Fibroblast of skin of abdomen (primary cell): ENCODE results near the gene OTOF. TPM values are rescaled to one million over a fixed set of nuclear protein-coding genes. Genes with fewer than 3 reads are reported as not detected.

Experiments
- DNase-seq: peaks from one replicate; pipeline ENCODE4 v3.0.0-alpha.2; 2013
- polyA plus RNA-seq, 2 experiments: library from polyadenylated mRNA; unstranded; fragments of 120-200 nt; gene quantifications; one replicate each; pipeline ENCODE4 v1.2.1, GENCODE V29; 2013; ENCODE audit not compliant: insufficient read length in 2 of 2

OTOF gene
- polyA plus RNA-seq (2013, experiment 1 of 2; ENCODE audit: insufficient read length), result 0.19 TPM
- 0.07 TPM for polyA plus RNA-seq (2013, experiment 2 of 2; ENCODE audit: insufficient read length)

DNA sequence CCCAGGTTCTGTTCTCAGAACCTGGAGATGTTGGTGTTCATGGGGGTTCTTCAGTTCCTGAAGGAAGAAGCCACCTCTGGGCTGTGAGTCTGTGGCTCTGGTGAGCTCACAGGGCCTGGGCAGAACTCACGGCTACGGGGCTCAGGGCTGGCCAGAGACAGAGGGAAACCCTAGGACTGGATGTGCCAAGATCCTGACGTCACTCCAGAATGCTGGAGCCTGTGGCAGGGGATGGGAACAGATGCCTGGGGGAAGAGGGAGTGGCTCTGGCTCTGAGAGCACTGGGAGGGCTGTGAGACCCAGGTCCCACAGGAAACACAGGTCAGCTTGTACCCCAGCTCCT lies at the start of gene OTOF:
TSS of gene OTOF (minus strand) at position 214 of the 343 bp plus-strand sequence.
- peak; percentile 46 for DNase-seq

DNA sequence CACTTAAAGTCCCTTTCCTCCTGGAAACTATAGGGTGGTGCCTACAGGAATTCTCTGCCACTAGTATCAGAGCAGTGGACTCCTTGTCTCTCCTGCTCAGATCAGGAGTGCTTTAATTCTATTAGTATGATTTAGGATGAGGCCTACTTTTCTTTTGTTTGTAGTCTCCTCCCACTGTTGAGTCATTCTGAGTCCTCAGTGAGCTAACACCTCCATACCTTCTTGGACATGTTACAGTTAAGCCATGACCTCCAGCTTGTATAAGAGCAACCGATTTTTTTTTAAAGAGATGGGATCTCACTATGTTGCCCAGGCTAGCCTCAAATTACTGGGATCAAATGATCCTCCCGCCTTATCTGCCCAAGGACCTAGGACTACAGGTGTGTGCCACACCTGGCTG lies 48.7 kb upstream of the OTOF start:
- DNase-seq, result no peak

DNA sequence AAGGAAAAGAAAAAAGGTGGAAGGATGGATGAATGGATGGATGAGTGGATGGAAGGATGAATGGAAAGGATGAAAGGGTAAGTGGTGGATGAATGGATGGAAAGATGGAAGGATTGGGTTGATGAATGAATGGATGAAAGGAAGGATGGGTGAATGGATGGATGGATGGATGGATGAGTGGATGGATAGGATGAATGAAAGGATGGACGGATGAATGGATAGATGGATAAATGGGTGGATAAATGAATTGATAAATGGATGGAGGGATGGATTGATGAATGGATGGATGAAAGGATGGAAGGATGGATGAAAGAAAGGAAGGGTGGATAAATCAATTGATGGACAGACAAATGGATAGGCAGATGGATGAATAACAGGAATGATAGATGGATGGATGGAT lies 48.2 kb upstream of the OTOF start:
- DNase-seq, result no peak

DNA sequence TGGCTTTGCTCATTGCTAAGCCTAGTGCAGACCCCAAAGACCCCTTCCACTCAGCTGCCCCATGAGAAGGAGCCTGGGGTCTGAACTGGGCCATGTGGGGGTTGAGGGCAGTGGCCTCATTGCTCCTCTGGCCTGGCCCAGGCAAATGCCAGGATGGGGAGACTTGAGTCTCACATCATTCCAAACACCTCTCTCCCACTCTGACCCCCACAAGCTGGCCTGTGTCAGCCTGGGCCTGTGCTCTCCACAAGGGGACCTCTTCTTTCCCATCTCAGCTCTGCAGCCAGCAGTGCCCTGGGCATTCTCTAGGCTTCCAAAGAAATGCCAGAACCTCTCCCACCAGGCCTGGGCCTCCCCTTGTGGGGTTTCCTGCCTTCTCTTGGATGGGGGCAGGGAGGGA lies 45.8 kb upstream of the OTOF start:
- no peak for DNase-seq

DNA sequence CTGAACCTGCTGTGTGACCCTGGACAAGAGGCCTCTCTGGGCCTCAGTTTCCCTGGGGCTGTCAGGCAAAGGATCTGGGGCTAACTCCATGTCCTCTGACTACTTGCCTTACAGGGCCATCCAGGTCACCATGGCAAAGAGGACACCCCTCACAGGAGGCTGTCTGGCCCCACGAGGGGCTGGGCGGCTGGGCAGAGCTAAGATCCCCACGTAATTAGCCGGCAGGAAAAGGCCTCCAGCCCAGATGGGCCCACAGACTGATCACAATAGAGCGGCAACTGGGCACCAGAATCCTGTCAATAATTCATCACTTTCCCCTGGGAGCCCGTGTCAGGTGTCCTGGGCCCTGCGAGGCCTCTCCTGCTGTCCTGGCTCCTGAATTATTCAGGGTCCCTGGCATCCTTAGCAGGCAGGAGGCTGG lies 44.8 kb upstream of the OTOF start:
- no peak for DNase-seq

DNA sequence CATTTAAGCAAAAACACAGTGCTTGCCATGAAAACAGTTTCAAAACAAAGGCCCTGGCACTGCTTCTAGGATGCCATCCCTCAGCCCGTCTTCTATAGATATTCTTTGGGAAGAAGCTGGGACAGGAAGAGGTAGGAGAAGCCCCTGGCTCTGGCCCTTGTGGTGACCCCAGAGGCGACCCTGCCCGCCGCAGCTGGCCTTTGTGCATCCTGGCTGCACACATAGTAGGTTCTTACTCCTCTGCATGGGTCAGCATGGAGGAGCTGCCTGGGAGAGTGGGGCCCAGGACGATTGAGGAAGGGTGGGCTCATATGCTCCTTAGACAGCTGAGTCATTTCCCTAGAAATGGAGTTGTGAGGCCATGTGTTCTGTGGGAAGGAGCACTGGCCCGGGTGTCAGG lies 44.4 kb upstream of the OTOF start:
- DNase-seq, result no peak

DNA sequence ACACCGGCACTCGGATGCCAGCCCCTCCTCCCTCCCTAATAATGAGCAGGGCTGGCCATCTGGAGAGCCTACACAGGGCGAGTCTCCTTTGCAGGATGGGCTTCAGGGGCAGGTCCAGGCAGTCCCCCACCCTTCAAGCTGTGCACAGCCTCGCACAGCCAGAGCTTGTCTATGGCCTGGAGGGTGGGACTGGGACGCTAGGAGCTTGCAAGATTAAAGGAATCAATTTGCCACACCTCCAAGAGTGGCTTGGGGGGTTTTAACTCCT lies 43.9 kb upstream of the OTOF start:
- DNase-seq, result no peak

DNA sequence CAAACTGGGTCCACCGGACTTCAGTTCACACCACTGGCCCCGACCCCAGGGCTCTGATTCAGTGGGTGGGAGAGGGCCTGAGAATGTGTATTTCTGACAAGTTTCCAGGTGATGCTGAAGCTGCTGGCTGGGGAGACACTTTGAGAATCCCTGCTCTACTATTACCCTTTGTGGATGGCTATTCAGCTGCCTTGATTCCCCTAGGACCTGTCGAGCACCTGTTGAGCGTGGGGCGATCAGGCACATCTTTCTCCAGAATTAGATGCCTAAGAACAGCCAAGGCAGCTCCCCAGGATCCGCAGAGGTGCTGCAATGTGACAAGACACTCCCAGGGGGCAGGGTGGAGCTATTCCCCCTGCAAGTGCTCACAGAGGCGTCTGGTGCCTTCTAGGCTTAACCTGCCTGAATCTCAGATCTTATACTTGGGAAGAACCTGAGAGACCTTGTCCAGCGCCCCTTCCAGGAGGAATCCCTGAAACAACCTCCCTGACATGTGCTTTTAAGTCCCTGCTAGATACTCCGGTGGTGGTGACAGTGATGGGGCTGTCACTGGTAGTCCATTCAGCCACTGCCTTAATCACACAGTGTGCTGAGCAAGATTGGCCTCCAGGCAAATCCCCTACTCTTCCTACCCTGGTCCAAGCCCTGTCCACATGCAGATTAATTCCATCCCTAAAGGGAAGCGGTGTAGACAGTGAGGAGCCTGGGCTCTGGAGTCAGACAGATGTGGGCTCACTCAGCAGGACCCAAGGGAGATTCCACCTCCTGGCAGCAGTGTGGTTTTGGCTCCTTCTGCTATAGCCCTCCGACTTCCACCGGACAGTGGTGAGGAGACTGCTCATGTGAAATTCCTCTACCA lies 43.4 kb upstream of the OTOF start:
- DNase-seq, result no peak

DNA sequence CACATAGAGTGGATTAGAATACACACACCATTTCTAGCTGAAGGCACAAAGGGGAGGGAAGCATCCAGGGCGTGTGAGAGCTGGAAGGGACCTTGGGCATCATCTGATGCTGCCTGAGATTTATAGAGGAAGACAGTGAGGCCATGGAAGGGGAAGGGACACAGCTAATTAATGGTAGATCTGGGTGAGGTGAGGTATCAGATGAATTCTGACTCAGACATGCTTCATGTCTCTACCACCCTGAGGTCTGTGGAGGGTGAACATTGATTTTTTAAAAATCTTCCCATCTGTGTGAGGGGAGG lies 42.2 kb upstream of the OTOF start:
- DNase-seq, result no peak

DNA sequence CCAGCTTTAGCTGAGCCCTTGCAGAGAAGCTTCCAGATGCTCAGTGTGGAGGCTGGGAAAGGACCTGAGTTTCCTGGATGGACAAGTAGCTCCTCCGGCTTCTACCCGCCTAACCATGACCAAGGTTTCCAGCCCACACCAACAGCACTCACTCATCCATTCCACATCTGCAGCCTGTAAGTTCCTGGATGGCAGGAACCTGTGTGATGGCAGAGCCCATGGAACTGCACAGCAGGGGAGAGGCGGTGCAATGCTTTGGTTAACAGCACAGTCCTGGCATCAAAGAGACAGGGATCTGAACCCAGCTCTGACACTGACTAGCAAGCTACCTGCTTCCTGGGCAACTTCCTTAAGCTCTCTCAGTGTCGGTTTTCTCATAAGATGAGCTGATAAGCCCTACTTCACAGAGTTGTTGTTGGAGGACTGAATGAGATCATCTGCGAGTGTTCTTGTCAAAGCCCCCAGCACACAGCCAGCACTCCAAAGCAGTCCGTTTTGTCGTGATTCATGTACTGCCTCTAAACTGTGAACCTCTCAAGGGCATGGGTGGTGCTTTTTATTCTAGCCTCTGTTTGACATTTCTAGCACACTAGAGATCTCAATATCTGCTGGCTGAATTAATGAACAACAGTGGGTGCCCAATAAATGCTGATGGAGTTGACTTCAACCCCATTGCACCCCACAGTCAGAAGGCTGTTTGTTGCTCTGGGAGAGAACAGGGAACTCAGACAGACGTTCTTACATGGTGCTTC lies 41.6 kb upstream of the OTOF start:
- no peak for DNase-seq

DNA sequence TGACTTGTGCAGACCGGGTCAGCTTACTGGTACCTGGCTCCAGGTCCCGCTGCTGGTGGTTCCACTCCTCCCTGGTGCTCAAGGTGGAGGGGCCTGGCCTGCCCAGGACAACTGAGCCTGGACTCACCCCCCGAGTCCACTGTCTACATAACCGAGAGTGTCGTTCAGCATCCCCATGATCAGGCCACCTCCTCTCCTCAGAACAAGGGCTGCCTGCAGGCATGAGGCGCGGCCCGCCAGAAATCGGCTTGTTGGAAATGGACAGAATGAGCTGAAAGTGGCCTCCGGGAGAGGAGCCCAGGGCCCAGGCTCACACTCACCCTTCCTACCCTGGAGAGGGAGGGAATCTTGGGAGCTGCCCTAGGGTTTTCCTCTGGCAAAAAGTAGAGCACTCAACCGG lies 38.9 kb upstream of the OTOF start:
- DNase-seq, result no peak

DNA sequence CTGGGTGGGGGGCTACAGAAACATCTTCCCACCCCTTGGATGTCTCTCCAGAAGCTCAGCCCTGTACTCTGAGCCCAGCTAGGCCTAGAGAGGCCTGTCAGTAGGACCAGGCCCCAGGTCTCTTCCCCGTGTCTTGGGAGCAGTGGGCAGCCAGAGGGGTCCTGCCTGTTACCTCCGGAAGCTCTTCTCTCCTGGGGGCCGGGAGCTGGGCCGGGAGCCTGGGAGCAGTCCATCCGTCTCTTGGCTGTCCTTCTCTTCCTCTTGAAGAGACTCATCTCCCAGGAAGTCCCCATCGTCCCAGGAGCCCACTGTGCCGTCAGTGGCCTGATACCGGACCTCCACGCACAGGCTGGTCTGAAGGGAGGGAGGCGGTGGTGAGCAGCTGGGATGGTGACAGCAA lies 38.3 kb upstream of the OTOF start:
- no peak for DNase-seq

DNA sequence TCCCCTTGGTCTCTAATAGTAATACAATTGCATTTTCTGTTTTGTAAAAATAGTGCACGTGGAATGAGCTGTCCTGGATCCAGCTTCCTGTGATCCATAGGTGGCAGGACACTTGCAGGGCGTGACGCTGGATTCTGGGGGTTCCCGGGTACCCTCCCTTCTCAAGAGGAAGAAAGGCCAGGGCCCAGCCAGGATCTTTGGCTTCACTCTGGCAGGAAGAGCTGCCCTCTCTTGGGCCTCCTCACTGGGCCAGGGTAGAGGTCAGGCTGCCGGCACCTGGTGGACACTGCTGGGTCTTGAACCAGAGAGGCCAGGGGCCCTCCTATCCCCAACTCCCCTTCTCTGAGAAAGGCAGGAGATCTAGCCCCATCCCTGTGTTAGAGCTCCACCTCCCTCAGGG lies 37.8 kb upstream of the OTOF start:
- DNase-seq, result no peak

DNA sequence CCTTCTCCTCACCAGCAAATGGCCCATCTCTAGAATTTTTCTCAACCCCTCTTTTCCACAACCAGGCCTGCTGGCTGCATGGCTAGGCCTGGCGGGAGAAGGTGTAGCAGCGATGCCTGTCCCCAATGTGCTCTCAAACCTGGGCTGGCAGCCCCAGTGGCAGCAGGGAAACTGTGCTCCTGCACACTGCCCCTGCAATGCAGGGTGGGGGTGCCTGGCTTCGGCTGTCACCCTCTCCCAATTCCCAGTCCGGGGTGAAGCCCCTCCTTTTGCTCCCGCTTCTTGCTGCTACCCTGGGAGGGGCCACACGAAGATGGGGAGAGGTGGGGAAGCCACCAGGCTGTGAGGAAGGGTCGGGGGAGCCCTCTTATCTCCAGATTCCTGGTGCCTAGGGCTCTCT lies 36.1 kb upstream of the OTOF start:
- DNase-seq, result no peak

DNA sequence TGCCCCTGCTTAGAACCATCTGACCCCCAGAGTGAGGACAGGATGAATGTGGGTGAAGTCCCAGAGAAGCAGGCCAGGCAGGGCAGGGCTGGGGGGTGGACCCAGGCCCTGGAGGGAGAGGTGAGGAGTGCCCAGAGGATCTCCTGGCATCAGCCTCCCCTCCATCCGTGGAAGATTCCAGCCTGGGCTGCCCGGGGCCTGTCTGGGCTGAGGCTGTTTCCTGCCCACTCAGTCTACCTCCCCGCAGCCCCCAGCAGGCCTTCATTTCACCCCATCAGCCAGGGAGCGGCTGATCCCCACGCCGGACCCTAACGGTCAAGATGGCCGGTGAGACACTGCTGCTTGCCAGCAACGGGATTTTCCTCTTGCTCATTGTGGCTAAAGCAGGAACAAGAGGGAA lies 35.3 kb upstream of the OTOF start:
- no peak for DNase-seq

DNA sequence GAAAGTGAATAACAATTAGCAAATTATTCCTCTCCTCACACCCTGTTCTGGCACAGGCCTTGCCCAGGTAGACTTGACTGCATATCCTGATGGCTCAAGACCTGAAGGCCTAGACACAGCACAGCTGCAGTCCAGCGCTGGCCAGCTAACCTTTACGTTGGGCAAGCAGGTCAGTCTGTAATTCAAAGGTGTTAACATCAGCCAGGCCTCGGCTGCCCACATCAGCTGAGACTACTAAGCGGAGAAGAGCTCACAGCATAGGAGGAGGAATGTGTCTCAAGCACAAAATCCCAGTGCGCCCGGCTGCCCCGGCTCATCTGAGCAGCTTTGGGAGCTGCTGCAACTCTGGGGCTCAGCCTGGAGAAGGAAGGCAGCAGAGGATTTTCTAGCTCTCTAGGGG lies 33.5 kb upstream of the OTOF start:
- no peak for DNase-seq

DNA sequence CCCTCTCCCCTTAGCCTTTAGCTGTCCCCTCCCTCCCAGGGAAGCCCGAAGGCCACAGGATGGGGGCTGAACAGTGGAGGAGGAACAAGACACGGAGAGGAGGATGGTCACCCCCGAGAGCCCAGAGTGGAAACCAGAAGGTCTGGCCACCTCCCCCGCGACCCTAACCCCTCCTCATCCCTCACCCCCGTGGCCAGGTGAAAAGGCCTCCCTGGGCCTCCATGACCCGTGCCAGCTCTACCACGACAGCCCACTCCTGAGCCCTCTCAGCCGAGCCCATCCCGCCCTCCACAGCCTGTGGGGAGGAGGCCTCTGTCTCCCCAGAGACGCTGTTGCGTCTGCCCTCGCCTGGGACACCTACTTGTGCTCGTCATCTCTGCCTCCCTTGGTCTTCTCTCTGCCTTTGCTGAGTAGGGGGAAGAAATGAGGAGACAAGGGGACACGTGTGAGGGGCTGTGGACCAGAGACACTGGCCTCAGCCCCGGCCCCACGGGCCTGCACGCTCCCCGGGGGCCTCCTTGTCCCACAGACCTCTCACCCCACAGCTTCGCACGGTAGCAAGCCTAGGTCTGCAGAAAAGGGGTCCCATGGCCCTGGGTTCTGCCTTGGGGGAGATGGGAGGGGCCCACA lies 32.5 kb upstream of the OTOF start:
- no peak for DNase-seq

DNA sequence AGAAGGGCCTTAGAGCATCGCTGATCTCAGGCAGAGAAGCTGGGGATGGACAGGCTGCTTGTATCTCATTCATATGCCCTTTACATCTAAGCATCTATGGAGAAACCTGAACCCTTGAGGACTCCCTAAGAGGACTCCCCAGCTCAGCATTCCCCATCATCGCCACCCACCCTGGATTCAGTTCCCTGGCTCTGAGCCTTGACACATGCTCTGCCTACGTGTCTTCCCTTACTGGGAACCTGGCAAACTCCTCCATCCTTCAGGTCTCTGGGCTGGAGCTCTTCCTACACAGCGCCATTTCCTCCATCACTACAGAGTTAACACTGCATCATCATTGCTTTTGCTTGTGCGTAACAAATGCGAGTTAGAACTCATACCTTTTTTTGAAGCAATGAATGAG lies 31.2 kb upstream of the OTOF start:
- no peak for DNase-seq

DNA sequence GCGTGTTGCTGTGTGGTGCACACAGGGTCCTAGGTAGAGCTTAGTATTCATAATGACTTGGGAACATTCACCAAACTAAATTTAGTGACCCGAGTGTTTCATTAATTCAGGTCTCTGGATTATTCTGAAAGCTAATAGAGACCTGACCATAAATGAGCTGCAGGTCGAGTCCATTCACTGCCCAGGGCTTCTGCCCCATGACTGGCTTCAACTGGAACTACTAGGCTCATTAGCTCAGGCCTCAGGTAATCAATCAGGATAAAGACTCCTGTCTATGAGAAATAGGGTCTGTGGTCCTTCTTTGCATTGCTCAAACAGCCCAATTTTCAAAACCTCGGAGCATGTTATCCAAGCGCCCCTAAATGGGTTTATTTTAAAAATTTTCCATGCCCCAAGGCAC lies 30.0 kb upstream of the OTOF start:
- DNase-seq, result no peak

DNA sequence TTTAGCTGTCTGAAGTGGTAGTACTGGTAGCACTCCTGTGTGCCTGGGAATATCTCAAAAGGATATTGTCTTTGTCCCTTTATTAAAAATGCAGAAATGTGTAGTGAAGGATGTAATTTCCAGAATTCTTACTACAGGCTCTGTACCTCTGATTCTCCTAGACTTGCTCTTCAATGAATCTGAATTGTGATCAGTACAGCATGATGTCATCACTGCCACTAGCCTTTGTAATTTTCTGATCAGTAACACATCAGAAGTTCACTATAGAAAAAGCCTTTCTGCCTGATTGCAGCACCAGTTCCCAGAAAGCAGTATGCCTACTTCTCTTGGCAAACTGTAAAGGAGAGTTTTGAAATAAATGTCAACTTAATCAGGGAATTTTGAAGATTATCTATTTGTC lies 29.2 kb upstream of the OTOF start:
- DNase-seq, result no peak

DNA sequence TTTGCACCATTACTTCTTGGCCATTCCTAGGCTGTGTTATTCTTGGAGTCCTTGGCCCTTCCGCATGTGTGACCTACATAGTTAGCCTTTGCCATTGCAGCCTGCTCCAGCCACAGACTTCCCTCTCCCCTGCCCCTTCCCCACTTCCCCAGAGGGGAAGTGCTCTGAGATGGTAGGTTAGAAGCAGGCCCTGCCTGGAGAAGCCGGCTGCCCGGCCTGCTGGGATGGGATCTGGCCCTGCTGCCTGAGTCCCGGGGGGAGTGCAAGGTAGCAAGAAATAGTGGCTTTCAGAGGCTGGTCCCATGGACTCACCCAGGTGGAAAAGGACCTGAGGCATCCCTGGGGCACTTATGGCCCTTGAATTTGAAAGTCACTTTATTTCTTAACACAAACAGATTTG lies 28.4 kb upstream of the OTOF start:
- DNase-seq, result no peak

DNA sequence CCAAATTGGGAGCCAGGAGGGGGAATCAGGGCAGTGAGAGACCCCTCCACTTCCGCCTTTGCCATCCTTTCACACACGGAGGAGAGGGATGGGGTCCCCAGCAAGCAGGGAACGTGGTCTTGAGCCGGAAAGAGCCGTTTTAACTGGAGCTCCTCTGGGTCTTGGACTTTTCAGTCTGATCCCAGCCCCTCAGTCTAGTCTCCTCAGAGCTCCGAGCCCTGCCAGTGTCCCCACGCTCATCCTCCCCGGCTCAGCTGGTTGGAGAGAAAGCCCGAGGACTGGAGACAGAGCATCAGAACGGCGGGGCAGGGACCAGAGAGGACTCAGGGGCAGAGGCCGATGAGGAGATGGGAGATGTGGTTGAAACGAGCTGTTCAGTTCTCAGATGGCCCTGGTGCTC lies 26.1 kb upstream of the OTOF start:
- no peak for DNase-seq

DNA sequence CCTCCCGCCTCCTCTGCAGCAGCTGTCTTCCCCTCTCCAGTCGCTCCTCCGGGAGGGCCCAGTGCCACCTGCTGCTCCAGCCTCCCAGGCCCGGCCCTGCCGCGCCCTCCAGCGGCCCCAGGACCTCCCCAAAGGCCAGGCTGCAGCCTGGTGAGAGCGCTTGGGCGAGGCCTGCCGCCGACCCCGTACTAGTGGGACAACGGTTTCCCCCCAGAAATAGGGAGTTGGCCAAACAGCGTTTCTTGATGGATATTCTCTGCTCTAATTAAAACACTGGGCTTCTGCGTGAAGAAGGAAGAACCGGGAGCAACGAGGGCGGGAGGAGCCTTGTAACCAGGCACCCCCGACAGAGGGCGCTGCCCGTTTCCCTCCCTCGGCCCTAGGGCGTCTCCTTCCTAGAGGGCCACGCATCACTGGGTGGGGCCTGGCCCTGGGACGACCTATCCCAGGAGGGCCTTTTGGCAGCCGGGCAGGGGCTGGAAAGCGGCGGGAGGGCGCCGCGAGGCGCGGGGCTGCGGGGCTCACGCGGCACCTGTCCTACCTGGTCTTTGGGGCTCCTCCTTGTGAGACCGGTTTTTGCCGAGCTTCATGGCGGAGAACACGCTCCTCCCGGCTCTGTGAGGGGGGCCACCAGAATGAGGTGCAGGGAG lies 25.4 kb upstream of the OTOF start:
- DNase-seq, result peak; percentile 39

DNA sequence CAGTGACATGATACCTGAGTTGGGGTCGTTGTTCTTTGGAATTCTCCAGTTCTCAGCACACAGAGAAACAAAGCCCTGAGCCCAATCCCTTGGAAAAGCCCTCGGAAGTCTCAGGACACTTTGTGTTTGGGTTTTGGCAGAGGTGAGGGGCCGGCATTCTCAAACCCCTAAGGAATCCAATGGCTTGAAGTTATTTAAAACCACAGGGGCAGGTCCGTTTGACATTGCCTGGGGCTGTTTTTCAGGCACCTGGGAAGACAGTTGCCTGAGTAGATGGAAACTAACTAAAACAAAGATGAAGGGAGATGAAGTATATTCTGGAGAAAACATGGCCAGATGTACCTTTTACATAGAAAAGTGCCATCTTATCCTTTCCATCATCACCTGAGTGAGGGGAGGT lies 22.5 kb upstream of the OTOF start:
- no peak for DNase-seq
